H4 (cell line): ENCODE measurements around the gene PRICKLE2. TPM values are rescaled to one million over a fixed set of nuclear protein-coding genes. Genes with fewer than 3 reads are reported as not detected.
A peak's percentile ranks its signal among the peaks of the same experiment; 100 is the strongest.

Experiments used
- DNase-seq: peaks from one replicate; pipeline ENCODE4 v3.0.0-alpha.2; 2015; ENCODE audit warnings: low spot score
- total RNA-seq: library from RNA; depleted of rRNA; stranded (reverse); fragments of >200 nt; shearing (Covaris generic); gene quantifications from 2 replicates; pipeline ENCODE4 v1.2.3, GENCODE V29; 2014

Gene PRICKLE2
- total RNA-seq, 1 experiment from 2014 or later, result 3.1 TPM

DNA sequence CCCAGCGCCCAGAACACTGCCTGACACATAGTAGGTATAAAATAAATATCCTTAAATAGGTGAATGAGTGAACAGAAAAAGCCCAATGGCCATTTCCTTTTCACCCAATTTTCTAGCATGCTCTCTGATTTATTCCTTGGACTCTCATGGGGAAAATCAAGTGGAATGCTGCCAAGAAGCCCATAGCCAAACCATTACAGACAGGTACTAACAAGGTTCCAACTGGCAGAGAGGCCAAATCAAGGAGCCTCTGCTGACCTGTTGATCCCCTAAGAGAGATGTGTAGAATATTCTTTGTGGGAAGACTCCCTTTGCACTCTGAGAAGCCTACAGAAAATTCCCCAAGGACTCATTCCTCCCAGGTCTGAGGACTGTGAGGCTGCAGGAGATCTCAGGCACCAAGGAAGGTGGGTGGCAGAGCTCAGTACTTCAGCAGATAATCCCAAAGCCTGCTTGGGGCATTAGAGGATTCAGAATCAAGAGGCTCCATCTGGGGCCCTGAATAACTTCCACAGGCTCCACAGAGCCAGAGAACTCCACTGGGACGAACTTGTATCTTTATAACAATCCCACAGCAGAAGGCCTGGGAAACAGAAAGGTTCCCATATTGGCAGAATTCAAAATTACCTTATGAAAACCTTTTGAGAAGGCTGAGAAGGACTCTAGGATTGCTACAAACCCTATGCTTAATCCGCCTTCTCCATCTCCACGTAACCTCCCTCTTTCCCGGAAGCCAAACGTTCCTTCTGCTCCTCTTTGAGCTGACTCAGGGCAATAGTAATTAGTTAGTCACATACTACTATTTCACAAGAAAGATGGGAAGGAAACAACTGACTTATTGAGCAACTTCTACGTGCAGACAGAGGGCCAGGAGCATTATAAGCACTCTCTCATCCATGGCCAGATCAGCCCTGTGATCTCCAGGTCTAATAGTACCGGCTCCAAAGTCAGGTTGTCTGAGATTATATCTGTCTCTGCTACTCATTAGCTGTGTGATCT is 34.5 kb downstream of the PRICKLE2 start:
- DNase-seq, result peak; percentile 77

DNA sequence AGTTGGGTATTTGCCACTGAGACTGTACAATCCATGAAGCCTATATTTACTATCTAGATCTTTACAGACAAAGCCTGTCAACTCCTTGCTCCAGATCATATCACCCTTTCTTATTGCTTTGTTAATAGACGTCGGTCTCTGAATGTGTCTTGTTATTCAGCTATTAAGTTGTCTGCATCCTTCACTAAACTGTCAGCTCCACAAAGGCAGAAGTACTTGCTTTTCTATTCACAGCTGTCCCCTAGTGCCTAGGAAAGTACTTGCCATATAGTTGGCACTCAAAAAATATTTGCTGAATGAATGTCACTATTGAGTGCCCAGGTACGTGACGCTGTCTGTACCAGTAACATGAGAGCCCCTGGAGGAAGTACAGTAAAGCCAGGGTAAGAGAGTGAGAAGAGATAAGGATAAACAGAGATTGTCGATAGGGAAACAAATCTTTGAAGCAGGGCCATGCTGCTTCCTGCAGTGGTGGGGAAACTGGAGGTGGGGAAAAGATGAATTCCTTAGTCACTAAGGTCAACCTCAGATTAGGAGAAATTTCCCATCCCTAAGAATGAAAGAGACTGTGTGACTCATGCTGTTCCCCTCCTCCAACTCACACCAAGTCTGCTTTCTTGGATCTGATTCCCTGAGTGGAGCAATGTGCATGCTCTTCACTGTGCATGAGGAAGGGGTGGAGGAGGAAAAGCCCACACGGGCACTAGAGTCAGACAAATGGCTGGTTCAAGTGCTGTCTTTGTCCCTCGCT is 36.3 kb downstream of the PRICKLE2 start:
- DNase-seq, result peak; percentile 80

DNA sequence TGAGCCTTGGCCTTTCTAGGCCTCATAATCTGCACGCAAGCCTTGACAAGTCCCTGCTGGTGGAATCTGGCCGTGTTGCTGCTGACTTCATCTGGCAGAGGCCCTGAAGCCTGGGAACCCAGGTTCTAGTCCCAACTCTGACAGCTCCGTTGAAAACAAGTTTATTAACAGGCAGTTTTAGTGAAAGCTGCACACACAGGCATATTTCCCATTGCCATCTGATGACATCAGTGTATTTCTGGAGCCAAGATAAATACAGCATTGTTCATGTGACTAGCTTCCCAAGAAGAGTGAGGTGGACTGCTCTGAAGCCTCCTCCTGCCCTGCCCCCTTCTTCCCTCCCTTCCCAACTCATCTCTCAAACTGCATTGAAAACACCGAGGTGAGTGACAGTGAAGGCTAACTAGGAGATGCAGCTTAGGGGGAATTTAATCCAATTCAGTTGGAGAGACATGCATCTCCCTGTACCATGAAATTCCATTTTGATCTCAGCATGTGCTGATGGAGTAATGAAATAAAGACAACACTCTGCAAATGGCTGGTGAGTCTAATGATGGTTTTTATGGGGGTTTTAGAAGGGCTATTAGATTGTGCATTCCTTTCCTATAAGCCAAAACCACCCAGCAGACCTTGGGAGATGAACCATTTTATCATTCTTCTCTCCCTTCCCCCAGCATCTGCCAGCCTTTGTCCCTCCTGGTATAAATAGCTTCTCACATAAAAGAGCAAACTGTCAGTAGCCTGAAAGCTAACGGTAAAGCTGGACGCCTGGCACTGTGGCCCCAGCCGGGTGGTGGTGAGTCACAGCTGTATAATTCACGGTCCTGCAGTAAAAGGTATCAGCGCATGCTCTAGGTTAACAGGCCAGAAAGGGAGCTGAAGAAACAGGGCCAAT is 38.0 kb downstream of the PRICKLE2 start:
- DNase-seq, result peak; percentile 93

DNA sequence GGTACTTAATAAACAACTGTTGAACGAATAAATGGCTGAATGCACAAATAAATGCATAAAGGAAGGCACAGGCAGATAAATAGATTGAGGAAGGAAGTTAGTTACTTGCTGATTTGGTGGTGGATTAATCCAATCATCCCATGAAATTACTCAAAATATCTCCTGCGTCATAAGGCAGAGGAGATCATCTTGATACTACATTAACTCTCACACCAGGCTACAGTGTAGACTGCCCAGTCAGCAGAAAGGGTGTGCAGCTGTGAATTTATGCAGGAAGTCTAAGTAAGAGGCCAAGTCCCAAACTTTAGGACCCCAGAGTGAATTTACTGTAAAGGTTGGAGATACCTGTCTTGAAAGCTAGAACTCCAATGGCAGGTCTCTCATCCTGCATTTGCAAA is 38.6 kb downstream of the PRICKLE2 start:
- no peak for DNase-seq

DNA sequence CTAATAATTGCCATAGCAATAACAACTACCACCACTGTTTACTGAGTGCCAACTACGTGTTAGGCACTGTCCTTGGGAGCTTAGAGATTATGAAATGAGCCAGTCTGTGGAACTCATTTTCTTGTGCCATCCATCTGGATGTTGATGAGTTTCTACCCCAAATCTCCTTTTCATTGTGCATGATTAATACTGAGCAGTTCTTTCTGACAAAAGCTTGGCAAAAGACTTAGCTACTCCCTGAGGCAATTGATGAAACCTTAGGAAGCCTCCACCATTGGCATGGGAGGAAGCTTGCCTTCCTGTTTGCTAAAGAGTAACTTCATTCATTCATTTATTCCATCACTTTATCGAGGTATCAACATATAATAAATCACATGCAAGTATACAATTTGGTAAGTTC is 39.8 kb downstream of the PRICKLE2 start:
- no peak for DNase-seq

DNA sequence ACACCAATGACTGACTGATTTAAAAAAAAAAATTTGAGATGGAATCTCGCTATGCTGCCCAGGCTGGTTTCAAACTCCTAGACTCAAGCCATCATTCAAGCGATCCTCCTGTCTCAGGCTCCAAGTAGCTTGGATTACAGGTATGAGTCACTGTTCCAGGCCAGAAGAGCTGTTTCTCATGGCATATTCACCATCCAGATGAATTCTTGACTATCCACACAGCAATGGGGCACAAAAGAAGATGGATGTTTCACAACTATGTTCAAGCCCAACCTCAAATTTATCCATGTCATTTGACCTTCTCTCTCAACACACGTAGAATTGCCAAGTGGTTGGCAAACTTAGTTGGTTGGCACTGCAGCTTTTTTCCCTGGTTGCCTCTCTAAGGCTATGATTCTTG is 40.6 kb downstream of the PRICKLE2 start:
- peak; percentile 44 for DNase-seq

DNA sequence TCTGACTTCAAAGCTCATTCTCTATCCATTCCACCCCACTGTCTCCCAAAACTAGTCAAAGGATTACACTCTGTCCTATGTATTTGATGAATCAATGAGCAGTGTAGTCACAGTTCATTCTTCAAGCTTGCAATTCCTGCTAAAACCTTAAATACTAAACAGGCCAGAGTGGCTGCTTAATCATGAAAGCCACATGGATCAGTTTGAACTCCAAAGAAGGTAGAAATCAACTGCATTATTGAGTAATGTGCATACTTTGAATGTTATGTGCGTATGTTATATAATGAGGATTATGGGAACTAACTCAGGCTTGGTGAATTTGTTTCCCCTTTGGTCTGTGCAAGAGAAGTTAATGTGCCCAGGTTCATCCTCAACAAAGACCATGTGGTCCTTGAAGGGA is 45.4 kb downstream of the PRICKLE2 start:
- DNase-seq, result no peak

DNA sequence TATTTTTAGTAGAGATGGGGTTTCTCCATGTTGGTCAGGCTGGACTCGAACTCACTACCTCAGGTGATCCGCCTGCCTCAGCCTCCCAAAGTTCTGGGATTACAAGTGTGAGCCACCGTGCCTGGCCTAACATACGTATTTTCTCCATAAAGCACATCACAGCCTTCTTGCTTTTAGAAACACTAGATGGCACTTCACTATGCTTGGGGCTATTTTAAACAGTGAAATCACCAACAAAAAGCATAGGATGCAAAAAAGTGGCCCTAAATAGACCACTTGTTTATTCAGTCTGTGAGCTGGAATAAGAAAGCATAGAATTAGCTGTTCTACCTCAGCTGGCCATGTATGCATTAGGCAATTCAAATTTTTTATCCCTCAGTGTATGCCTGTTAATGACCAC is 46.0 kb downstream of the PRICKLE2 start:
- no peak for DNase-seq

DNA sequence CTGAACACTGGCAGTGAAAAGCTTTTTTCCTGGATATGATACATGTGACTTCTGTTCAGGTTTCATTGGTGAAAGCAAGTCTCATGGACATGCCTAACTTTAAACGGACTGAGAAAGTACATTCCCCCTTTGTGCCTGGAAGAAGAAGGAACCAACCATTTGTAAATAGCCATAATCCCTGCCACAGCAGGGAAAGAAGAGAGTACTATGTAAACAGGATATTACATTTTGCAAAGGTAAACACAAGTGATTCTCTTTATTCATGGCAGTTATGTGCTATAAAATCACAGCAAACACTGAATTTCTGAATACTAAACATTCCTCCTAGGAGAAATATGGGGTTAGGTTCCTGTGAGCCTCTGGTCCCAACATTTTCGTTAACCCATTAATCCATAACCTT is 46.8 kb downstream of the PRICKLE2 start:
- DNase-seq, result peak; percentile 13

DNA sequence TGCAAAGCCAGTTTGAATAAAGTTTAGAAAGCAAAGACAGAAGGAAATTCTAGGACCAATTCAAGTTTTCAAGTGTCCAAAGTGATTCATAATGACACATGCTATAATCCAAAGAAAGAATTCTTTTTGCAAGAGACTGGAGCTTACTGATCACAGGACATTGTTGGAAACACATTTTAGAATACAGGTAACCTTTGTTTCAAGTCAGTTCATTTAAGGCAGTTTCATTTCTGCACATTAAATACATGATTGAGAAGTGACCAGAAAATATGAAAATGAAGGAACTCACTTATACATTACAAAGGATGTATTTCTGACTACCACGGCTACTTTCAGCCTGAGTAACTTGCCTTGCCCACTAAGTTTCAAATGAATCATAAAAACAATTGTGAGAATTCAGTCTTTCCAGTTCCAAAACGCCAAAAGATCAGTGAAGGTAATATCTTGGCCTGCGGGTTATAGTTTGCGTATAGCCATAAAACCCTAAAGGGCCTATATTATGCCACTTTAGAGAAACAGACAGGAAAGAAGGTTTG is 48.7 kb downstream of the PRICKLE2 start:
- DNase-seq, result no peak

DNA sequence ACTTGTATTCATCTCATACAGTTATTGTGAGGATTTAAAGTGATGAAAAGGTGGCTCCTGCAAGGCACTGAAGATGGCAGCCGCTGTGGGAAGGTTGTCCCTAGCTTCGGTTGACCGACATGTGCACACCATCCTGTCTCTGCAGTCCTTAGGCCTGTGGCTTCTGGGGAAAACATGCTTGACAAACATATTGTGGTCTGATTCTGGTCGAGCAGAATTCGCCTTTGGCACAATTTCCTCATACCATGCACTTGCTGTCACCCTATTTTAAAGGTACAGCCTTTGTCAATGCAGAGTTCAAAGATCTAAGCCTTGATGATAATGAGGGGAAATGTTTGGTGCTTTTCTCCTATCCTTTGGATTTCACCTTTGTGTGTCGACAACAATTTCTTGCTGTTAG is 50.9 kb downstream of the PRICKLE2 start:
- DNase-seq, result no peak

DNA sequence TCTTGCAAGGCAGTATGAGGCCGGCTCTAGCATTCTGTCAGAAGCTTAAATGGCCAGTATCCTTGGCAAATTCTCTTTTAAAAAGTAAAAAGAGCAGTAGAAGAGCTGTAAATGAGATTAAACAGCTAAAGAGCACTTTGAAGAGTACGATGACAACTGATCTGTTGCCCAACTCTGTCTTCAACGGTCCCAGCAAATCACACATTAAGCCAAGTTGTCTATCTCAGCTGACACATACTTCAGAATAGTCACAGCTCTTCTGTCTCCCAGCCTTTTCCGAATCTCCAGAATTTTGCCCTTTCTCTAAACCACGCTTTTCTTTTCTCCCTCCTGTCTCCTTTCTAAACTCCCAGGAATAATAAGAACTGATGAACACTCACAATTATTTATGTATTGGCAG is 51.7 kb downstream of the PRICKLE2 start:
- no peak for DNase-seq

DNA sequence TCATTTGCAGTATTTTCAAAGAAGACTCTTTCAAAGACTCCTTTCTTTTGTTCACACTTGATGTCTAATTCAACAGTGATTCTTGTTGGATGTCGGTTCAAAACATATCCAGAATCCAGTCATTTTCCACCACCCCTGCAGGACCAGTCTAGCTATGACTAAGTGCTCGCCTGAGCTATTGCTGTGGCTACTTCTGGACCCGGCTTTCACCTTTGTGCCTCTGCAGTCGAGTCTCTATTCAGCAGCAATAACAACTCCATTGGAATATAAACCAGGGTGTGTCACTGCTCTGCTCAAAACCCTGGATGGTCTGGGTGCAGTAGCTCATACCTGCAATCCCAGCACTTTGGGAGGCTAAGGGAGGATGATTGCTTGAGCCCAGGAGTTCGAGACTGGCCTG is 55.0 kb downstream of the PRICKLE2 start:
- no peak for DNase-seq

DNA sequence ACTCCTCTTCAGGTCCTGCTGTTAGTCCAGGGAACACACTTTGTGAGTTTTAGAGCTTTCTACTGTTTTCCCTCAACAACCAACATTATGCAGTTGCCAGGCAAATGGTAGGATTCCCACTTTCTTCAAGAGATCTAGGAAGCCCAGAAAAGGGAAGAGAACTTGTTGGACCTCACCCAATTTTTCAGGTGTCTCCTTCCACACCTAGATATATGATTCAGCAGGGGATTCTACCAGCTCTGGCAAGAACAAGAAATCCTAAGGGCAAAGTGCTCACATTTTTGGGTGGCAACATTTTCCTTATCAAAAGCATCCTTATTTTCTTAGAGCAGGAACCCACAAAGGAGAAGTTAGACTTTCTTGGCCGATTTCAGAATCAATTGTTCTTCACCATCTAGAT is 57.4 kb downstream of the PRICKLE2 start:
- no peak for DNase-seq

DNA sequence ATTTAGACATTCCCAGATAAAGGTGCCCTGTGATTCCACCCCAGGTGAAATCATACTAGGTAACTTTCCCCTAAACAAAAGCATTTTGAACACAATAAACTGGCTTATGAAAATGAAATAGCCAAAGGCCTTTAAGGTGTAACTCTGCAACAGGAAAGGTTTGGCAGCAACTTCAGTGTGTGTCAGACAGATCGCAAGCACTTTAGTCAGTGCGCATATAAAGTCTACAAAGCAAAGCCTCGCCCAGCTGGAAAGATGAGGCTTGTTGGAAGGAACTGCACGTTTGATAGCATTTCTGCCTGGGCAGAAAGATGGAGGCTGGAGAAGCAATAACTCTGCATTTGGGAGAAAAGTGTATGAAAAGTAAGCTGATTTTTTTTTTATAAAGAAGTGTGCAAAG is 57.9 kb downstream of the PRICKLE2 start:
- DNase-seq, result no peak

DNA sequence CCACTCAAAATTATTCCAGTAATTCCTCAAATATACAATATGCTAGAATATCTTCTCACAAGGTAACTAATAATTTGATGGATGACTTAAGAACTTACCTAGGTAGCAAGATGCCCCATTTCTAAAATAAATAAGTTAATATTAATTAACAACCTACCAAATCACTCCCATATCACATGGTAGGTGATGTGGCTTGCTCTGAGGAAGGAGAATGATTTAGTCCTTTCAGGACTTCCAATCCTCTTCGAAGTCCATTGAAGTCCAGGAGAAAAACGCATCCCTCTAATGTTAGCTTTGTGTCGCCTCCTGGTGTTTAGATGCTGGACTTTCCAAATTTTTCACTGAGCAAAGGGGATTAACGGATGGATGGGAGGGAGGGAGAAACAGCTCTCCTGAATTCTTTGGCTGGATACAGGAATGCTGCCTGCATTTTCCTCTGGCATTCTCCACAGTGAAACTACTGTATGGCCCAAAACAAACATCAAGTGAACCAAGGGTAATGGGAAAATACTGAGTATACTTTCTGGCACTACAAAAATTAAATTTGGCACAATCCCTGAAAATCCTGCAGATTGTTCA is 58.6 kb downstream of the PRICKLE2 start:
- no peak for DNase-seq

DNA sequence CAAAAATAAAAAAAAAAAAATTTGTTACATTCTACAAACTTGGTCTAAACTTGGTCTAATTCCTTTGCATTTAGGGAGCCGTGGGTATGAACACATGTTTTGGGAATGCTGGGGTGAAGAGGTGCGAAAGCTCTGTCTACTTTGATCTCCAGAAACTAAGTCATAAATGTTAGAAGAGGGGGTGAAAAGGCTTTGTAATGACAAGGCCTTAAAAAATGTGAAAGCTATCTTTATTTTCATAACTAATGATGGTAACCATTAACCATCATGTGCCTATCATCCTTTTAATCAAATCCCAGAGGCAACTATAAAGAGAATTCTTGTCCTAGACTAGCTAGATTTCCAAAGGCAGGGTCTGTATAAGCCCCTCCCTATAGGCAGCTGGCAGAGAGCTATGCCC is 60.9 kb downstream of the PRICKLE2 start:
- DNase-seq, result no peak

DNA sequence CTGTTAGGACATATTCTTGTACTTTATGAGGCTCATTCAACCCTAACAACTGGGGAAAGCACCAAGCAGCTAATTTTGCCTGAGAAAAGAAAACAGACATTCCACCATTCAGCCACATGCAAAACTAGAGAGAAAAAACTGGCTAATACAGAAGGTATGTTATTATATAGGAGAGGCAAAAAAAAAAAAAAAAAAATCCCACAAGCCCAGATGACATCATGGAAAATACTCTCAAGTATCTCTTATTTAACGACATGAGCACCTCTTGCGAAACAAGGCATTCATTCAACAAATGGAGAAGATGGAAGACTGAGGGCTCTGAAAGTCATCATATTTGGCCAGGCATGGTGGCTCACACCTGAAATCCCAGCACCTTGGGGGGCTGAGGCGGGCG is 61.5 kb downstream of the PRICKLE2 start:
- DNase-seq, result peak; percentile 77

DNA sequence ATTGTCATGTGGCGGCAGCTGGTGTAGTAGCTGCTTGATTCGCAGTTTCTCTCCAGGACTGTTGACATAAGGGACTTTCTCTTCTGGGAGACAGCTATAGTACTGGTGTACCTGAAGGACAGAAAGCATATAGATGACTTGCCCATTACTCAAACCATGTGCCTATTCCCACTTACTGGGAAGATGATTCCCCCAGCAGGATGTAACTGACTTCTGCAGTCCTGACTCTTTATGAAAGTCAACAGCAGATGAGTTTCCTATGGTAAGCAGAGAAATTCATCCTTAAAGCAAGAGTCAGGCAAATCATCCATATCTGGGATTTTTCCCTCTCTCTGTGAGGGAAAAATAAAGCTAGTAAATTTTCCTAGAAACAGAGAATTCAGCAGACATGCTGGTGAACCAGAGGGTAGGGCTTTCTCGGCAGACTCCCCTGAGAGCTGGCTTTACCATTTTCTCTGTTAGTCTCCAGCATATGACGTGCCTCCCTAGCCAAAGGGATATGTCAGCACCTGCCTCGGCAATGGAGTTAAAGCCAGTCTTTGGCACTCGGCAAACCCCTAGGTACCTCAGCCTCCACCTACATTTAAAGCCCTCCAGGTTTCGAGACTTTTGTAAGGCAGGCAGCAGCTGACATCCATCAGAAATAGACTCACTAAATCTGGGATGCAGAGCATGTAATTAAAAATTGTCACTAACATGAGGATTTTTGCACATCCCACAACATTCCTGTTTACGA is 62.1 kb downstream of the PRICKLE2 start:
- no peak for DNase-seq

DNA sequence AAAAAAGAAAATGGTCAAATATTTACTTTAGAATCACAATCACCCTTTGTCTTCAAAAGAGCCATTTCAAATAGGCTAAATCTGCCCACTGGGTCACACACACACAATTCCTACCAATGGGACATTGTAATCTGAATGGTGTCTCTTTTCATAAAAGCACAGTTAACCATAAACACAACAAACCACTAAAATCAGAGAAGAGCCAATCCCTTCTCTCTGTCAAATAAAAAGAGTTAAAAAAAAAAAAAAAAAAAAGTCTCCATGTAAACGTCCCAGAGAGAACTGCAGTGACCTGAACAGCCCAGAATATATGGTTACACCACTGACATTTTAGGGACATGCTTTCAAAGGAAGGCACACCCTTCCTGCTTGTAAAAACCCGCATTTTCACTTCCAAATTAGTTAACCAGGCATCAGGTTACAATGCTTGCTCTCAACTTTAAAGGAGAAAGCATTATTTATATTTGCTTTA is 63.7 kb downstream of the PRICKLE2 start:
- DNase-seq, result peak; percentile 80
